Right lobe of liver (tissue), 4 donors: Measurements from ENCODE around the gene HOXA11.

Experiments used
- CTCF ChIP-seq, 4 donors: fragments of 200-600 bp in 3 of 4; fragments of 450-650 bp in 1 of 4; IDR thresholded peaks; one replicate each; pipeline versions ENCODE4 v1.5.1 to v1.8.0; 2016 to 2022; ENCODE audit warnings: antibody characterized with exemption in 4 of 4, mild to moderate bottlenecking in 2 of 4
- POLR2A ChIP-seq: fragments of 450-650 bp; IDR thresholded peaks from one replicate; pipeline ENCODE4 v1.6.1; 2017; ENCODE audit warnings: antibody characterized with exemption, mild to moderate bottlenecking
- donor health status: DM: no; HTN: no; CAD: no.
- donor health status: DM: no; HTN: no; CAD: no.
- donor health status: DM: no; HTN: yes; CAD: no.

GRCh38 chr7:27202018-27202861 is 17.2 kb upstream of the HOXA11 start:
- no peak for TF ChIP-seq CTCF (IDR thresholded peaks at IDR 0.05)
- no peak for TF ChIP-seq POLR2A
